ENCODE results near the gene MXRA7.
"Not testable (repeated sequence)": the region's sequence is repeated elsewhere in the genome, so short reads cannot be mapped to it uniquely, and the experiment has no call there.

MXRA7 gene

DNA sequence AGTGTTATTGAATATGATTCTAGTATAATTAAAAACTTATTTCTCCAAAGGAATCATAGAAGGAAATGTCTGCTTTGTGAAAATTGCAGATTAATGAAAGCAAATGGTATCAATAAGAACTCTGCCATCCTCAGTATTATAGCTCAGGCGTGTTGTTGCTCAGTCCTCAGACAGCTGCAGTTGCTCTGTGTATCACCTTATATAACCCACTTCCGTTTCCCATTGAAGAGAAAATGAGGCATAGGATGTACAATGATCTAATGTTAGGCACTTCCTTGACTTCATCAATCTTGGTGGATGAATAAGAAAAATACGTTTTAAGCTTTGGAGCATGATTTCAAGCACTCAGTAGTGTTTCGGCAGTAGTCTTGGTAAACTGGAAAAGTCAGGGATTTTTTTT, 41.2 kb upstream of the MXRA7 start:
- no peaks in the 10 kb centered on the region for H3K27me3 Mint-ChIP-seq (ENCODE audit: low read depth)
- H3K9me3 Mint-ChIP-seq: no peaks in the 10 kb centered on the region
- TF ChIP-seq, protein P1, sequence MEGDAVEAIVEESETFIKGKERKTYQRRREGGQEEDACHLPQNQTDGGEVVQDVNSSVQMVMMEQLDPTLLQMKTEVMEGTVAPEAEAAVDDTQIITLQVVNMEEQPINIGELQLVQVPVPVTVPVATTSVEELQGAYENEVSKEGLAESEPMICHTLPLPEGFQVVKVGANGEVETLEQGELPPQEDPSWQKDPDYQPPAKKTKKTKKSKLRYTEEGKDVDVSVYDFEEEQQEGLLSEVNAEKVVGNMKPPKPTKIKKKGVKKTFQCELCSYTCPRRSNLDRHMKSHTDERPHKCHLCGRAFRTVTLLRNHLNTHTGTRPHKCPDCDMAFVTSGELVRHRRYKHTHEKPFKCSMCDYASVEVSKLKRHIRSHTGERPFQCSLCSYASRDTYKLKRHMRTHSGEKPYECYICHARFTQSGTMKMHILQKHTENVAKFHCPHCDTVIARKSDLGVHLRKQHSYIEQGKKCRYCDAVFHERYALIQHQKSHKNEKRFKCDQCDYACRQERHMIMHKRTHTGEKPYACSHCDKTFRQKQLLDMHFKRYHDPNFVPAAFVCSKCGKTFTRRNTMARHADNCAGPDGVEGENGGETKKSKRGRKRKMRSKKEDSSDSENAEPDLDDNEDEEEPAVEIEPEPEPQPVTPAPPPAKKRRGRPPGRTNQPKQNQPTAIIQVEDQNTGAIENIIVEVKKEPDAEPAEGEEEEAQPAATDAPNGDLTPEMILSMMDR (IDR thresholded peaks at IDR 0.05; ENCODE audit: unreplicated experiment in 3 of 3): no peak
- peaks cover 5% of the 10 kb centered on the region for H3K4me1 Mint-ChIP-seq
- H3K36me3 Mint-ChIP-seq (ENCODE audit: low read depth): peaks cover 48% of the 10 kb centered on the region
- H3K4me3 Mint-ChIP-seq: no peak overlapping the region
- H3K27ac Mint-ChIP-seq: no peak overlapping the region

DNA sequence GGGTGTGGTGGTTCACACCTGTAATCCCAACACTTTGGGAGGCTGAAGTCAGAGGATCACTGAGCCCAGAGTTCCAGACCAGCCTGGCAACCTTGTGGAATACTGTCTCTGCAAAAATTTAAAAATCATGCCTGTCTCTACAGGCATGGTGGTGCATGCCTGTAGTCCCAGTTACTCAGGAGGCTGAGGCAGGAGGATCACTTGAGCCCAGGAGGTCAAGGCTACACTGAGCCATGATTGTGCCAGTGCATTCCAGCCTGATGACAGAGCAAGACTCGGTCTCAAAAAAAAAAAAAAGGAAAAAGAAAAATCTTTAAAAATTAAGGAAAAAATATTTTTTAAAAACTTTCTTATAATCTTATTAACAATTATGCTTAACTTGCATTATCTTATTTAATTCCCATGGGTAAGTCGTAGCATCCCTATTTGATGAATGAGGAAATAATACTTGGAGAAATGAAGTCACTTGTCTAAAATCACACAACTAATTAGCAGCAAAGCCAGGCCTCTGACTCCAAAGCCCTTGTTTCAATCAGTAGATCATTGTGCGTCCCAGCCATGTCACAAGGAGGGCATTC, 40.7 kb upstream of the MXRA7 start:
- Mint-ChIP-seq H3K4me1 (peaks cover 5% of the 10 kb centered on the region), H3K9me3 (no peaks in the 10 kb centered on the region), H3K4me3 (no peak overlapping the region), H3K27ac (no peak overlapping the region), H3K27me3 (ENCODE audit: low read depth) (no peaks in the 10 kb centered on the region), H3K36me3 (ENCODE audit: low read depth) (peaks cover 48% of the 10 kb centered on the region)
- TF ChIP-seq, protein P1 (IDR thresholded peaks at IDR 0.05; ENCODE audit: unreplicated experiment in 3 of 3): no peak

- Mint-ChIP-seq H3K27me3 (ENCODE audit: low read depth) (no peaks in the 10 kb centered on the region), H3K4me1 (peaks cover 5% of the 10 kb centered on the region), H3K9me3 (no peaks in the 10 kb centered on the region), H3K27ac (no peak overlapping the region), H3K36me3 (ENCODE audit: low read depth) (peaks cover 73% of the 10 kb centered on the region), H3K4me3 (no peak overlapping the region)
- TF ChIP-seq, protein P1 (IDR thresholded peaks at IDR 0.05; ENCODE audit: unreplicated experiment in 3 of 3): no peak
Measured at GRCh38 chr17:76748657-76749056, 37.9 kb upstream of the MXRA7 start.

- H3K27ac Mint-ChIP-seq: no peak overlapping the region
- no peaks in the 10 kb centered on the region for H3K27me3 Mint-ChIP-seq (ENCODE audit: low read depth)
- H3K4me3 Mint-ChIP-seq: no peak overlapping the region
- peaks cover 5% of the 10 kb centered on the region for H3K4me1 Mint-ChIP-seq
- no peaks in the 10 kb centered on the region for H3K9me3 Mint-ChIP-seq
- H3K36me3 Mint-ChIP-seq (ENCODE audit: low read depth): peaks cover 73% of the 10 kb centered on the region
- TF ChIP-seq, protein P1 (IDR thresholded peaks at IDR 0.05; ENCODE audit: unreplicated experiment in 3 of 3): no peak
Measured at GRCh38 chr17:76747716-76748363, 37.1 kb upstream of the MXRA7 start.

GRCh38 chr17:76745785-76746184, 35.0 kb upstream of the MXRA7 start:
- Mint-ChIP-seq H3K4me1 (peaks cover 17% of the 10 kb centered on the region), H3K36me3 (ENCODE audit: low read depth) (peaks cover 77% of the 10 kb centered on the region)

GRCh38 chr17:76744747-76745146, 34.0 kb upstream of the MXRA7 start:
- no peak overlapping the region for H3K27ac Mint-ChIP-seq
- H3K9me3 Mint-ChIP-seq: no peaks in the 10 kb centered on the region
- peaks cover 26% of the 10 kb centered on the region for H3K4me1 Mint-ChIP-seq
- TF ChIP-seq, protein P1 (IDR thresholded peaks at IDR 0.05; ENCODE audit: unreplicated experiment in 3 of 3): no peak
- H3K36me3 Mint-ChIP-seq (ENCODE audit: low read depth): peaks cover 72% of the 10 kb centered on the region
- no peaks in the 10 kb centered on the region for H3K27me3 Mint-ChIP-seq (ENCODE audit: low read depth)
- H3K4me3 Mint-ChIP-seq: no peak overlapping the region

More at GRCh38 chr17:76745785-76746184, 35.0 kb upstream of the MXRA7 start:
- H3K9me3 Mint-ChIP-seq; H3K27me3 Mint-ChIP-seq (ENCODE audit: low read depth); H3K27ac Mint-ChIP-seq; H3K4me3 Mint-ChIP-seq: not testable (repeated sequence)

All from nephron (organoid).